ENCODE data around the gene WDFY4.
A peak's percentile ranks its signal among the peaks of the same experiment; 100 is the strongest.

WDFY4 gene

GRCh38 chr10:48710647-48711275 is 26.1 kb downstream of the WDFY4 start:
- no peaks in the 10 kb centered on the region for H3K4me1 Mint-ChIP-seq
- DNase-seq (ENCODE audit: low spot score in 2 of 2) (no peak), ATAC-seq (no peak)
- no peaks in the 10 kb centered on the region for H3K36me3 Mint-ChIP-seq
- no peak overlapping the region for H3K4me3 Mint-ChIP-seq
- H3K27ac Mint-ChIP-seq: no peak overlapping the region
- H3K9me3 Mint-ChIP-seq: peaks cover 6% of the 10 kb centered on the region

- Mint-ChIP-seq H3K4me3 (no peak overlapping the region), H3K36me3 (no peaks in the 10 kb centered on the region), H3K9me3 (peaks cover 6% of the 10 kb centered on the region), H3K27ac (no peak overlapping the region), H3K4me1 (no peaks in the 10 kb centered on the region)
- DNase-seq (ENCODE audit: low spot score in 2 of 2): no peak
- ATAC-seq: no peak
Observed at GRCh38 chr10:48711830-48712229, 27.2 kb downstream of the WDFY4 start.

- Mint-ChIP-seq H3K36me3 (no peaks in the 10 kb centered on the region), H3K4me1 (no peaks in the 10 kb centered on the region), H3K4me3 (no peak overlapping the region), H3K27ac (no peak overlapping the region), H3K9me3 (peaks cover 6% of the 10 kb centered on the region)
- DNase-seq (ENCODE audit: low spot score in 2 of 2) (no peak), ATAC-seq (no peak)
Observed at GRCh38 chr10:48714088-48714487, 29.4 kb downstream of the WDFY4 start.

- no peaks in the 10 kb centered on the region for H3K36me3 Mint-ChIP-seq
- peaks cover 6% of the 10 kb centered on the region for H3K9me3 Mint-ChIP-seq
- ATAC-seq (no peak), DNase-seq (ENCODE audit: low spot score in 2 of 2) (no peak)
- no peaks in the 10 kb centered on the region for H3K4me1 Mint-ChIP-seq
- no peak overlapping the region for H3K27ac Mint-ChIP-seq
- no peak overlapping the region for H3K4me3 Mint-ChIP-seq
Observed at GRCh38 chr10:48716416-48716815, 31.7 kb downstream of the WDFY4 start.

GRCh38 chr10:48720611-48721010 is 35.9 kb downstream of the WDFY4 start:
- H3K4me3 Mint-ChIP-seq: no peak overlapping the region
- no peak overlapping the region for H3K27ac Mint-ChIP-seq
- H3K9me3 Mint-ChIP-seq: no peaks in the 10 kb centered on the region
- no peak for DNase-seq (ENCODE audit: low spot score in 2 of 2)
- H3K36me3 Mint-ChIP-seq: no peaks in the 10 kb centered on the region
- H3K4me1 Mint-ChIP-seq: no peaks in the 10 kb centered on the region
- no peak for ATAC-seq

DNA sequence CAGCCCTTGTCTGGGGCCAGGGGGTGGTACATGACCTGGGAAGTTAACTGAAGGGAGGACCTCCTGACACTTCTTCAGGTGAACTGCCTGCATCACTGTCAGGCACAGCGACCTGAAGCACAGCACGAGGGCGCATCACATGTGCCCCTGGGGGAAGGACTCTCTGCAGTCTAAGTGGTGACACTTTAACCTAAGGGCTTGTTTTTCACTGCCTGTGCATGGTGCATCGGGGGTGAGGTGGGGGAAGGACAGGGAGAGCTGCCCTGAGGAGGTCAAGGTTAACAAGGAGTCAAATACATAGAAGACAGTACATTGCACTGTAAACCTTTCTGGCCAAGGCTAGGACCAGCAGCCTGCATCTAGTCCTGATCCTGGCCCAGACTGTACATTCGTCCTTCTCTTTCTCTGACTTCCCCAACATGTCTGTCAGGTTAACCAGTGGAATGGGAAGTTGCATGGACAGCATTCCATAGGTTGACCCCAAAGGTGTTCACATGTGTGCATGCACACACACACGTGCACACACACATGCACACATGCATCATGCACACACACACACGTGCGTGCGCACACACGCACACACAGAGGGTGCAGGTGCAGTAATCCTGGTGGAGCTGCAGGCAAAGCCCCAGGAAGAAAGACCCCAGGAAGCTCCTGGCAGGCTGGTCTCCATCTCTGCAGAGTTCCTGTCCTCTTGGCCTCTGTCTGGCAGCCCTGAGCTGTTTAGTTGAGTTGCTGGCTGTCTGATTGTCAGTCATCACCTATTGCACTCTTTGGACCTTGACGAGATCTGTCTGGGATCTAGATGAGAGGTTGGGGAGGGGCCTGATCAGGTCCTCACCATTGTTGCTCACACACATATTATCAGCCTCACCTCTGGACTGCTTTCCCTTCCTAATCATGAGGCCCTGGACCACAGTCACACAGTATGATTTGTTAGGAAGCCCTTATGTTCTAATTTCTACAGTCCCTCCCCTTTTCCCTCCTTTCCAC is 37.8 kb downstream of the WDFY4 start:
- DNase-seq (ENCODE audit: low spot score in 2 of 2) (no peak), ATAC-seq (no peak)
- H3K9me3 Mint-ChIP-seq: no peaks in the 10 kb centered on the region
- no peaks in the 10 kb centered on the region for H3K36me3 Mint-ChIP-seq
- no peak overlapping the region for H3K27ac Mint-ChIP-seq
- H3K4me3 Mint-ChIP-seq: no peak overlapping the region
- H3K4me1 Mint-ChIP-seq: no peaks in the 10 kb centered on the region

- H3K4me1 Mint-ChIP-seq: no peaks in the 10 kb centered on the region
- DNase-seq (ENCODE audit: low spot score in 2 of 2): no peak
- no peaks in the 10 kb centered on the region for H3K9me3 Mint-ChIP-seq
- H3K4me3 Mint-ChIP-seq: no peak overlapping the region
- no peaks in the 10 kb centered on the region for H3K36me3 Mint-ChIP-seq
- H3K27ac Mint-ChIP-seq: no peak overlapping the region
- no peak for ATAC-seq
Observed at GRCh38 chr10:48724127-48724526, 39.5 kb downstream of the WDFY4 start.

GRCh38 chr10:48725708-48726107 is 41.0 kb downstream of the WDFY4 start:
- ATAC-seq (no peak), DNase-seq (ENCODE audit: low spot score in 2 of 2) (no peak)
- no peaks in the 10 kb centered on the region for H3K4me1 Mint-ChIP-seq
- no peak overlapping the region for H3K27ac Mint-ChIP-seq
- H3K9me3 Mint-ChIP-seq: no peaks in the 10 kb centered on the region
- H3K4me3 Mint-ChIP-seq: no peak overlapping the region
- H3K36me3 Mint-ChIP-seq: no peaks in the 10 kb centered on the region

DNA sequence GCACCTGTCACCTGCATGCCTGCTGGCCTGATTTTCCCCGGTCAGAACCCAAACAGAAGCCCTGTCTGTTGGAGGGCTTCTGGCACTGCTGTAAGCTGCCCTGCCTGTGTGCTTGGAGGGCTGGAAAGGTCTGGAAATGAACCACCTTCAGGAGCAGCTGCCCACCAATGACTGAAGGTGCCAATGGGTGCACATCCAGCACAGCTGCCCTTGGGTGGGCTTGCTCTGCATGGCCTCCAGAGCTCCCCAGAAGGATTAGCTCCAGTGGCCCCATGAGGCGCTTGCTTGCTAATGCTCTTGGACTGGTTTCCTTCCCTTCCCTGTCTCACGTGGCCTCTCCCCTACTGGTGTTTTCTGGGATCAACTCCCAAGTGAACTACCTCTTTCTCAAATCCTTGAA is 43.2 kb downstream of the WDFY4 start:
- ATAC-seq (no peak), DNase-seq (ENCODE audit: low spot score in 2 of 2) (no peak)
- Mint-ChIP-seq H3K4me3 (no peak overlapping the region), H3K9me3 (no peaks in the 10 kb centered on the region), H3K27ac (no peak overlapping the region), H3K4me1 (no peaks in the 10 kb centered on the region), H3K36me3 (no peaks in the 10 kb centered on the region)

- ATAC-seq (no peak), DNase-seq (ENCODE audit: low spot score in 2 of 2) (no peak)
- Mint-ChIP-seq H3K27ac (no peak overlapping the region), H3K4me3 (no peak overlapping the region), H3K9me3 (no peaks in the 10 kb centered on the region), H3K4me1 (no peaks in the 10 kb centered on the region), H3K36me3 (no peaks in the 10 kb centered on the region)
Observed at GRCh38 chr10:48729222-48729621, 44.5 kb downstream of the WDFY4 start.

DNA sequence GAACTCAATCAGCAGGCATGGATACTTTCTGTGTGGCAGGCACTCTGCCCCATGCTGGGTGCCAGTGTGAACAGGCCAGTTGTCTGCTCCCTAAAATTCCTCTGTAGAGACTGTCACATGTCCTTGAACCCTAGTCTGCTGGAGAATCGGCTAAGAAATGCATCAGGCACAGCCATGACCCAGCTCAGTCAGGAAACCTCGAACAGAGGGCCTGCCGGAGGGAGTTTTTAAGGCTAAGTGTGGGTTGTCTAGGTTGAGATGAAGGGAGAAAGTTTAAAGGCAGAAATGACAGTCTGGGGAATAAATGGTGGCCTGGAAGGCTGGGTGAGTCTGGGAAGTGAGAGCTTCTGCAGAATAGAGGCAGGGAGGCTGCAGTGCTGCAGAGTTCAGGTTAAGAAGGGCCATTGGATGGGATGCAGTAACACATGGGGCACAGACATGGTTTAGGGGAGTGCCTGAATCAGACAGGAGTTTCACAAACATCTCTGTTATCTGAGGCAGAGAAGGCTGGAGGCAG is 45.3 kb downstream of the WDFY4 start:
- Mint-ChIP-seq H3K27ac (no peak overlapping the region), H3K36me3 (no peaks in the 10 kb centered on the region), H3K4me3 (no peak overlapping the region)

GRCh38 chr10:48731141-48731540 is 46.5 kb downstream of the WDFY4 start:
- no peak for ATAC-seq
- no peak overlapping the region for H3K27ac Mint-ChIP-seq
- H3K36me3 Mint-ChIP-seq: no peaks in the 10 kb centered on the region
- H3K4me3 Mint-ChIP-seq: no peak overlapping the region
- no peaks in the 10 kb centered on the region for H3K9me3 Mint-ChIP-seq
- DNase-seq (ENCODE audit: low spot score in 2 of 2): no peak
- no peaks in the 10 kb centered on the region for H3K4me1 Mint-ChIP-seq

More for the DNA sequence above, 45.3 kb downstream of the WDFY4 start:
- Mint-ChIP-seq H3K9me3 (no peaks in the 10 kb centered on the region), H3K4me1 (no peaks in the 10 kb centered on the region)
- ATAC-seq (no peak), DNase-seq (ENCODE audit: low spot score in 2 of 2) (no peak)

- Mint-ChIP-seq H3K27ac (no peak overlapping the region), H3K4me3 (no peak overlapping the region), H3K4me1 (no peaks in the 10 kb centered on the region), H3K36me3 (no peaks in the 10 kb centered on the region), H3K9me3 (no peaks in the 10 kb centered on the region)
- DNase-seq (ENCODE audit: low spot score in 2 of 2): no peak
- ATAC-seq: no peak
Observed at GRCh38 chr10:48731654-48732053, 47.0 kb downstream of the WDFY4 start.

DNA sequence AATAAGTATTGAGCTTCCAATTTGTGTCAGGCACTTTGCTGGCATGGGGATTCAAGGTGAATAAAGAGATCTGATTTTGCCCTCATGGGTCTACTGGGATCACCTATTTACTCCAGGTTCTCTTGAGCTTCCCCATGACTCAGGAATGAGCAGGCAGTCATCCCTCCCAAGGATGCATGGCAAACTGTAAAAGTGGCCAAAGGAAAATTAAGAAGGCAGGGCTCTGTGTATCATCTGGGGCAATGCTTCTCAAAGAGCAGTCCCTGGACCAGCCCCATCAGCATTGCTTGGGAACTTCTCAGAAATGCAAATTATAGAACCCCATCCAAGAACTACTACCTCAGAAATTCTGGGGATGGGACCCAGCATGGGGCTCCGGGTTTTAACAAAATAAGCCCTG is 48.7 kb downstream of the WDFY4 start:
- Mint-ChIP-seq H3K27ac (no peak overlapping the region), H3K9me3 (no peaks in the 10 kb centered on the region), H3K4me1 (no peaks in the 10 kb centered on the region), H3K4me3 (no peak overlapping the region), H3K36me3 (no peaks in the 10 kb centered on the region)
- ATAC-seq: no peak
- DNase-seq (ENCODE audit: low spot score in 2 of 2): no peak

- no peak for ATAC-seq
- Mint-ChIP-seq H3K4me1 (no peaks in the 10 kb centered on the region), H3K36me3 (no peaks in the 10 kb centered on the region), H3K27ac (no peak overlapping the region), H3K9me3 (no peaks in the 10 kb centered on the region), H3K4me3 (no peak overlapping the region)
- DNase-seq (ENCODE audit: low spot score in 2 of 2): peak in 1 of 2 donors; percentile 13
Observed at GRCh38 chr10:48735836-48736390, 51.2 kb downstream of the WDFY4 start.
